HCT116 (cell line): ENCODE data around the gene HORMAD2. TPM values are rescaled to one million over a fixed set of nuclear protein-coding genes. Genes with fewer than 3 reads are reported as not detected.

Experiments
- ATAC-seq: fragments of 200-7000 bp; cut with Tn5 transposase; 2 replicates; pipeline ENCODE4 v1.9.1; 2020; ENCODE audit warnings: mild to moderate bottlenecking, moderate library complexity
- BruUV-seq: library from RNA; stranded (reverse); fragments of 400-500 nt; replicated peaks from 2 replicates; lab custom pipeline; 2021; lab: Mats Ljungman, UMichigan
- CTCF ChIA-PET: fragments of 300-600 bp; sonication (Branson Sonifier 250); formaldehyde crosslinking; loops from one replicate; lab custom pipeline; 2021; ENCODE audit warnings: antibody characterized with exemption; lab: Charles Lee
- POLR2A ChIA-PET: fragments of 300-600, 350-600 bp; sonication (Branson Sonifier 250); formaldehyde crosslinking; loops from one replicate; lab custom pipeline; 2021; ENCODE audit warnings: antibody characterized with exemption; lab: Charles Lee
- RAD21 ChIA-PET, 2 experiments: fragments of 300-600 bp; sonication (Branson Sonifier 250); formaldehyde crosslinking; loops; one replicate each; lab custom pipeline; 2023; ENCODE audit warnings: low total read pairs in 2 of 2; ENCODE audit not compliant: uncharacterized antibody in 2 of 2, unreplicated experiment in 2 of 2, low non-redundant PET in 1 of 2; lab: Charles Lee
- DNase-seq: peaks from one replicate; pipeline ENCODE4 v3.0.0-alpha.2; 2010; ENCODE audit warnings: low read depth, low spot score
- H2AFZ ChIP-seq: fragments of 200-600 bp; shearing (Covaris generic), sonication (generic); 2 replicates; pipeline ENCODE4 v1.6.1; 2017; ENCODE audit warnings: low read depth, mixed run types, mixed read lengths, antibody characterized with exemption, low read length; ENCODE audit not compliant: poor library complexity, severe bottlenecking
- H3K27ac ChIP-seq: 2 replicates; pipeline ENCODE4 v1.5.1; 2012; ENCODE audit warnings: low read depth, low read length
- H3K27me3 ChIP-seq: fragments of 200-600 bp; sonication (generic); 2 replicates; pipeline ENCODE4 v1.6.1; 2016; ENCODE audit warnings: mixed run types, low read length, mixed read lengths; ENCODE audit not compliant: insufficient read depth
- H3K36me3 ChIP-seq, 2 experiments: fragments of 200-500 bp in 1 of 2; fragments of 200-600 bp in 1 of 2; sonication (Bioruptor generic) in 1 of 2; sonication (generic) in 1 of 2; 2 replicates each; pipeline versions ENCODE4 v1.5.1 to v1.6.1; 2014 to 2016; ENCODE audit warnings: low read length in 2 of 2, inconsistent platforms in 1 of 2, mixed read lengths in 1 of 2, mixed run types in 1 of 2; ENCODE audit not compliant: insufficient read depth in 2 of 2, control insufficient read depth in 1 of 2
- H3K4me1 ChIP-seq, 2 experiments: fragments of 200-600 bp in 1 of 2; sonication (generic) in 1 of 2; 2 replicates each; pipeline versions ENCODE4 v1.5.1 to v1.6.1; 2012 to 2017; ENCODE audit warnings: low read length in 2 of 2, inconsistent platforms in 1 of 2, mild to moderate bottlenecking in 1 of 2, mixed read lengths in 1 of 2, mixed run types in 1 of 2, moderate library complexity in 1 of 2; ENCODE audit not compliant: insufficient read depth in 2 of 2, control insufficient read depth in 1 of 2
- H3K4me2 ChIP-seq: fragments of 200-600 bp; sonication (generic); 2 replicates; pipeline ENCODE4 v1.6.1; 2017; ENCODE audit warnings: mixed run types, low read length, mixed read lengths
- H3K4me3 ChIP-seq, 2 experiments: fragments of 200-600 bp in 1 of 2; sonication (generic) in 1 of 2; replicated peaks in 1 of 2; 2 replicates each; pipeline ENCODE4 v1.5.1; 2011 to 2016; ENCODE audit warnings: low read length in 2 of 2, control low read depth in 1 of 2, low read depth in 1 of 2, mild to moderate bottlenecking in 1 of 2, mixed read lengths in 1 of 2, mixed run types in 1 of 2
- H3K79me2 ChIP-seq: fragments of 200-600 bp; sonication (generic); 2 replicates; pipeline ENCODE4 v1.6.1; 2017; ENCODE audit warnings: mild to moderate bottlenecking, mixed run types, low read length, moderate library complexity, mixed read lengths; ENCODE audit not compliant: insufficient read depth
- H3K9ac ChIP-seq: fragments of 200-600 bp; sonication (generic); 2 replicates; pipeline ENCODE4 v1.6.1; 2016; ENCODE audit warnings: low read length, mixed read lengths
- H3K9me2 ChIP-seq: fragments of 200-600 bp; sonication (generic), shearing (Covaris generic); 2 replicates; pipeline ENCODE4 v1.6.1; 2017; ENCODE audit warnings: mixed run types, mild to moderate bottlenecking, moderate library complexity; ENCODE audit not compliant: insufficient read depth
- H3K9me3 ChIP-seq, 2 experiments: fragments of 200-500 bp in 1 of 2; fragments of 200-600 bp in 1 of 2; sonication (Bioruptor generic) in 1 of 2; sonication (generic) in 1 of 2; 2 replicates each; pipeline ENCODE4 v1.6.1; 2014 to 2017; ENCODE audit warnings: low read length in 2 of 2, mixed read lengths in 2 of 2, inconsistent platforms in 1 of 2, low read depth in 1 of 2, mild to moderate bottlenecking in 1 of 2, mixed run types in 1 of 2, moderate library complexity in 1 of 2; ENCODE audit not compliant: control insufficient read depth in 1 of 2, insufficient read depth in 1 of 2
- H4K20me1 ChIP-seq: fragments of 200-600 bp; sonication (generic), shearing (Covaris generic); 2 replicates; pipeline ENCODE4 v1.6.1; 2017; ENCODE audit warnings: mixed run types, mild to moderate bottlenecking, moderate library complexity; ENCODE audit not compliant: insufficient read depth
- ATF3 ChIP-seq: IDR thresholded peaks from 2 replicates; pipeline ENCODE4 v1.6.1; 2012
- CEBPB ChIP-seq: IDR thresholded peaks from 2 replicates; pipeline ENCODE4 v1.6.1; 2012; ENCODE audit warnings: low read depth
- CTCF ChIP-seq, 3 experiments: fragments of 200-600 bp in 1 of 3; sonication (generic) in 1 of 3; IDR thresholded peaks in 2 of 3; conservative IDR thresholded peaks in 1 of 3; 2 replicates each; pipeline ENCODE4 v1.5.1; 2012 to 2017; ENCODE audit warnings: low read depth in 2 of 3, low read length in 2 of 3, antibody characterized with exemption in 1 of 3, borderline replicate concordance in 1 of 3, control low read depth in 1 of 3, mild to moderate bottlenecking in 1 of 3, mixed read lengths in 1 of 3, mixed run types in 1 of 3, moderate library complexity in 1 of 3; ENCODE audit not compliant: insufficient read depth in 1 of 3
- EGR1 ChIP-seq: IDR thresholded peaks from 2 replicates; pipeline ENCODE4 v1.6.1; 2012; ENCODE audit warnings: low read depth
- ELF1 ChIP-seq: IDR thresholded peaks from 2 replicates; pipeline ENCODE4 v1.6.1; 2012; ENCODE audit warnings: low read depth, borderline replicate concordance
- EZH2 ChIP-seq: fragments of 200-600 bp; sonication (generic); IDR thresholded peaks from 2 replicates; pipeline ENCODE4 v1.6.1; 2017; ENCODE audit warnings: antibody characterized with exemption, mixed run types
- EZH2phosphoT487 ChIP-seq: fragments of 200-600 bp; IDR thresholded peaks from 2 replicates; pipeline ENCODE4 v1.6.1; 2018; ENCODE audit warnings: antibody characterized with exemption, borderline replicate concordance
- JUND ChIP-seq: IDR thresholded peaks from 2 replicates; pipeline ENCODE4 v1.6.1; 2012
- MAX ChIP-seq: IDR thresholded peaks from 2 replicates; pipeline ENCODE4 v1.6.1; 2012
- POLR2A ChIP-seq: IDR thresholded peaks from 2 replicates; pipeline ENCODE4 v1.7.0; 2011; ENCODE audit warnings: borderline replicate concordance; ENCODE audit not compliant: insufficient read depth, insufficient read length; ENCODE audit errors: extremely low read depth
- POLR2AphosphoS5 ChIP-seq: IDR thresholded peaks from 2 replicates; pipeline ENCODE4 v1.6.1; 2011; ENCODE audit warnings: mild to moderate bottlenecking, low read depth, low read length, moderate library complexity
- RAD21 ChIP-seq: IDR thresholded peaks from 2 replicates; pipeline ENCODE4 v1.6.1; 2012; ENCODE audit warnings: low read depth, mild to moderate bottlenecking
- SIN3A ChIP-seq: IDR thresholded peaks from 2 replicates; pipeline ENCODE4 v1.6.1; 2012; ENCODE audit warnings: low read depth
- SP1 ChIP-seq: IDR thresholded peaks from 2 replicates; pipeline ENCODE4 v1.6.1; 2012; ENCODE audit warnings: low read depth
- SRF ChIP-seq: IDR thresholded peaks from 2 replicates; pipeline ENCODE4 v1.6.1; 2012; ENCODE audit warnings: low read depth
- TCF7L2 ChIP-seq: IDR thresholded peaks from 2 replicates; pipeline ENCODE4 v1.7.0; 2011; ENCODE audit warnings: borderline replicate concordance, inconsistent platforms; ENCODE audit not compliant: insufficient read depth, insufficient read length; ENCODE audit errors: extremely low read depth
- YY1 ChIP-seq: IDR thresholded peaks from 2 replicates; pipeline ENCODE4 v1.6.1; 2011; ENCODE audit warnings: low read length, low read depth, moderate library complexity, mild to moderate bottlenecking; ENCODE audit not compliant: insufficient replicate concordance; ENCODE audit errors: extremely low read depth
- ZBTB33 ChIP-seq: IDR thresholded peaks from 2 replicates; pipeline ENCODE4 v1.6.1; 2011; ENCODE audit warnings: mild to moderate bottlenecking, low read length, moderate library complexity; ENCODE audit not compliant: insufficient replicate concordance; ENCODE audit errors: extremely low read depth
- ZFX ChIP-seq: fragments of 450-650 bp; IDR thresholded peaks from 2 replicates; pipeline ENCODE4 v1.6.1; 2017
- ZNF274 ChIP-seq: fragments of 200-500 bp; sonication (Bioruptor generic); IDR thresholded peaks from 2 replicates; pipeline ENCODE4 v1.6.1; 2014; ENCODE audit warnings: mild to moderate bottlenecking, low read depth, low read length, inconsistent platforms
- intact Hi-C: fragments of 100-400 bp; cut with micrococcal nuclease; formaldehyde crosslinking; loops from 2 replicates; pipeline ENCODE4 v1.10.0; 2022
- total RNA-seq: library from RNA; stranded (reverse); gene quantifications from one replicate; pipeline ENCODE4 v1.2.1, GENCODE V29; 2021; ENCODE audit not compliant: unreplicated experiment

The HORMAD2 gene
- total RNA-seq, 1 experiment from 2014 or later: not detected

- no TSS peak for BruUV-seq
- H3K4me1 ChIP-seq: peaks cover 0 to 7% of the 10 kb centered on the region in 2 experiments; a peak in 2 of 4 replicates
- POLR2A ChIA-PET: interaction anchor here (1.8 kb wide), 1 partner anchor 9 kb away, joined by 8 read pairs; no protein-coding TSS in a partner anchor
- H4K20me1 ChIP-seq: no peaks in the 10 kb centered on the region
- no peak overlapping the region for H3K9ac ChIP-seq
- no peaks in the 10 kb centered on the region for H3K27me3 ChIP-seq
- CTCF ChIA-PET: interaction anchor here (1.7 to 1.9 kb wide), 2 partner anchors 17 to 183 kb away, joined by 5 to 8 read pairs; no protein-coding TSS in a partner anchor
- no peak overlapping the region for H3K27ac ChIP-seq
- H3K79me2 ChIP-seq: no peaks in the 10 kb centered on the region
- H3K36me3 ChIP-seq: no peaks in the 10 kb centered on the region
- ATAC-seq (no peak), DNase-seq (no peak)
- no peak for TF ChIP-seq ZBTB33
- TF ChIP-seq MAX: no peak
- no peak for TF ChIP-seq RAD21
- no peak for TF ChIP-seq ZFX
- no peak for TF ChIP-seq SRF
- TF ChIP-seq POLR2AphosphoS5: no peak
- no peak for TF ChIP-seq ZNF274
- TF ChIP-seq CTCF (IDR thresholded peaks at IDR 0.05 in 2 of 3, conservative IDR thresholded peaks at IDR 0.05 in 1 of 3; ENCODE audit: borderline replicate concordance in 1 of 3, insufficient read depth in 1 of 3, low read depth in 2 of 3, low read length in 2 of 3): no peak
- no peak for TF ChIP-seq JUND
- TF ChIP-seq EZH2: no peak
- no peak for TF ChIP-seq EGR1
- TF ChIP-seq CEBPB: no peak
- TF ChIP-seq EZH2phosphoT487: no peak
- no peak for TF ChIP-seq TCF7L2
- TF ChIP-seq SP1: no peak
- TF ChIP-seq ATF3: no peak
- TF ChIP-seq SIN3A: no peak
- no peak for TF ChIP-seq YY1
- no peak for TF ChIP-seq POLR2A
- TF ChIP-seq ELF1: no peak
- no peak overlapping the region for H3K4me2 ChIP-seq
- H3K9me3 ChIP-seq: no peaks in the 10 kb centered on the region
- RAD21 ChIA-PET: no interaction called here
- intact Hi-C loops: loop anchor here (5.0 kb wide), 1 partner anchor 132 kb away; no protein-coding TSS in a partner anchor
- no peak overlapping the region for H2AFZ ChIP-seq
- H3K9me2 ChIP-seq: no peaks in the 10 kb centered on the region
- no peak overlapping the region for H3K4me3 ChIP-seq
Observed at GRCh38 chr22:30105483-30105882, 25.2 kb downstream of the HORMAD2 start.
